Activated CD8-positive, alpha-beta T cell treated with anti-CD3 and anti-CD28 coated beads for 36 hours (primary cell): ENCODE measurements around the gene ARHGAP44. TPM values are rescaled to one million over a fixed set of nuclear protein-coding genes. Genes with fewer than 3 reads are reported as not detected.

Source experiments
- ATAC-seq: fragments of 200-7000 bp; cut with Tn5 transposase; one replicate; pipeline ENCODE4 v1.10.0; 2021; ENCODE audit warnings: mild to moderate bottlenecking, moderate library complexity
- CTCF ChIA-PET: fragments of 350-600 bp; sonication (Branson Sonifier 250); formaldehyde crosslinking; loops from one replicate; lab custom pipeline; 2021; ENCODE audit warnings: antibody characterized with exemption; lab: Charles Lee
- POLR2A ChIA-PET: fragments of 350-600 bp; sonication (Branson Sonifier 250); formaldehyde crosslinking; loops from one replicate; lab custom pipeline; 2021; ENCODE audit warnings: antibody characterized with exemption; lab: Charles Lee
- DNase-seq: peaks from one replicate; pipeline ENCODE4 v3.0.0-alpha.2; 2020
- H3K27ac Mint-ChIP-seq: one replicate; pipeline ENCODE4 v1.8.0; 2021; ENCODE audit warnings: mild to moderate bottlenecking, mixed read lengths
- H3K27me3 Mint-ChIP-seq: one replicate; pipeline ENCODE4 v1.8.0; 2021; ENCODE audit warnings: mixed read lengths
- H3K36me3 Mint-ChIP-seq: one replicate; pipeline ENCODE4 v1.8.0; 2021; ENCODE audit warnings: low read depth, mixed read lengths
- H3K4me1 Mint-ChIP-seq: one replicate; pipeline ENCODE4 v1.8.0; 2021; ENCODE audit warnings: low read depth, mixed read lengths
- H3K4me3 Mint-ChIP-seq: one replicate; pipeline ENCODE4 v1.8.0; 2021; ENCODE audit warnings: mild to moderate bottlenecking, moderate library complexity, mixed read lengths
- H3K9me3 Mint-ChIP-seq: one replicate; pipeline ENCODE4 v1.8.0; 2021; ENCODE audit warnings: mixed read lengths
- intact Hi-C: fragments of 100-400 bp; cut with micrococcal nuclease; formaldehyde crosslinking; loops from one replicate; pipeline ENCODE4 v1.10.0; 2022
- total RNA-seq, 2 experiments: library from RNA; stranded (reverse); gene quantifications; one replicate each; pipeline ENCODE4 v1.2.3, GENCODE V29; 2021
- TF ChIP-seq, protein P1 (sequence below): fragments of 200-600 bp; IDR thresholded peaks from one replicate; pipeline ENCODE4 v1.8.0; 2022; ENCODE audit warnings: antibody characterized with exemption, mild to moderate bottlenecking

The ARHGAP44 gene
- total RNA-seq, 2 experiments from 2014 or later = 0.22 to 0.50 TPM

GRCh38 chr17:12917399-12917798 lies 128.1 kb downstream of the ARHGAP44 start:
- Mint-ChIP-seq H3K9me3 (no peaks in the 10 kb centered on the region), H3K4me1 (no peaks in the 10 kb centered on the region), H3K27ac (no peak overlapping the region), H3K27me3 (no peaks in the 10 kb centered on the region), H3K36me3 (no peaks in the 10 kb centered on the region), H3K4me3 (no peak overlapping the region)
- DNase-seq = no peak
- POLR2A ChIA-PET = interaction anchor here (0.6 kb wide), 1 partner anchor 401 kb away, joined by 3 read pairs; no protein-coding TSS in a partner anchor
- CTCF ChIA-PET = no interaction called here
- TF ChIP-seq, protein P1, sequence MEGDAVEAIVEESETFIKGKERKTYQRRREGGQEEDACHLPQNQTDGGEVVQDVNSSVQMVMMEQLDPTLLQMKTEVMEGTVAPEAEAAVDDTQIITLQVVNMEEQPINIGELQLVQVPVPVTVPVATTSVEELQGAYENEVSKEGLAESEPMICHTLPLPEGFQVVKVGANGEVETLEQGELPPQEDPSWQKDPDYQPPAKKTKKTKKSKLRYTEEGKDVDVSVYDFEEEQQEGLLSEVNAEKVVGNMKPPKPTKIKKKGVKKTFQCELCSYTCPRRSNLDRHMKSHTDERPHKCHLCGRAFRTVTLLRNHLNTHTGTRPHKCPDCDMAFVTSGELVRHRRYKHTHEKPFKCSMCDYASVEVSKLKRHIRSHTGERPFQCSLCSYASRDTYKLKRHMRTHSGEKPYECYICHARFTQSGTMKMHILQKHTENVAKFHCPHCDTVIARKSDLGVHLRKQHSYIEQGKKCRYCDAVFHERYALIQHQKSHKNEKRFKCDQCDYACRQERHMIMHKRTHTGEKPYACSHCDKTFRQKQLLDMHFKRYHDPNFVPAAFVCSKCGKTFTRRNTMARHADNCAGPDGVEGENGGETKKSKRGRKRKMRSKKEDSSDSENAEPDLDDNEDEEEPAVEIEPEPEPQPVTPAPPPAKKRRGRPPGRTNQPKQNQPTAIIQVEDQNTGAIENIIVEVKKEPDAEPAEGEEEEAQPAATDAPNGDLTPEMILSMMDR = no peak
- intact Hi-C loops = no loop called here
- ATAC-seq = no peak

DNA sequence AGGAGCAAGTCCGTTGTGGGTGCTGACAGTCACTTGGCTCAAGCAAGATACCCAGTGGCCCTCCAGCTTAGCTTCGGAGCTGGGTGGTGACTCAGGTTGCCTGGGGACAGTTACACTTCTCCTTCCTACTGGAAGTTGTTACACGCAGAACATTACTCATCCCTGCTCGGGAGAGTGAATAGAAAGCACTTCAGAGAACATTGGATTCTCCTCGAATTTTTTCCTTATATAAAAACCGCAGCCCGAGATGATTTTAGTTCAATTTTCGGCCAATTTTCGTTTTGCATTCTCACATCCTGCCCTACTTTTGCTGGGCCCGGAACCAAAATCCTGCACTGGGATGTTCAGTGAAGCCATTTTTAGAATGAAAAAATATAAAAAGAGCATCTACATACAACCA lies 128.8 kb downstream of the ARHGAP44 start:
- Mint-ChIP-seq H3K36me3 (no peaks in the 10 kb centered on the region), H3K9me3 (no peaks in the 10 kb centered on the region), H3K27me3 (no peaks in the 10 kb centered on the region), H3K4me1 (no peaks in the 10 kb centered on the region), H3K4me3 (no peak overlapping the region), H3K27ac (no peak overlapping the region)
- CTCF ChIA-PET = no interaction called here
- intact Hi-C loops = no loop called here
- no peak for DNase-seq
- TF ChIP-seq, protein P1 = no peak
- no peak for ATAC-seq
- POLR2A ChIA-PET = no interaction called here

GRCh38 chr17:12922120-12922519 lies 132.8 kb downstream of the ARHGAP44 start:
- Mint-ChIP-seq H3K27ac (no peak overlapping the region), H3K4me1 (no peaks in the 10 kb centered on the region), H3K9me3 (no peaks in the 10 kb centered on the region), H3K4me3 (no peak overlapping the region), H3K36me3 (no peaks in the 10 kb centered on the region), H3K27me3 (peaks cover 1% of the 10 kb centered on the region)
- ChIA-PET CTCF (no interaction called here), POLR2A (interaction anchor here (0.6 kb wide), 1 partner anchor 138 kb away, joined by 4 read pairs; no protein-coding TSS in a partner anchor)
- DNase-seq = no peak
- ATAC-seq = no peak
- intact Hi-C loops = no loop called here
- TF ChIP-seq, protein P1 = no peak

GRCh38 chr17:12924614-12925013 lies 135.3 kb downstream of the ARHGAP44 start:
- CTCF ChIA-PET = no interaction called here
- TF ChIP-seq, protein P1 = no peak
- Mint-ChIP-seq H3K9me3 (no peaks in the 10 kb centered on the region), H3K4me1 (no peaks in the 10 kb centered on the region), H3K4me3 (no peak overlapping the region), H3K27me3 (peaks cover 3% of the 10 kb centered on the region), H3K36me3 (no peaks in the 10 kb centered on the region), H3K27ac (no peak overlapping the region)
- POLR2A ChIA-PET = no interaction called here
- DNase-seq = no peak
- intact Hi-C loops = no loop called here
- ATAC-seq = no peak

DNA sequence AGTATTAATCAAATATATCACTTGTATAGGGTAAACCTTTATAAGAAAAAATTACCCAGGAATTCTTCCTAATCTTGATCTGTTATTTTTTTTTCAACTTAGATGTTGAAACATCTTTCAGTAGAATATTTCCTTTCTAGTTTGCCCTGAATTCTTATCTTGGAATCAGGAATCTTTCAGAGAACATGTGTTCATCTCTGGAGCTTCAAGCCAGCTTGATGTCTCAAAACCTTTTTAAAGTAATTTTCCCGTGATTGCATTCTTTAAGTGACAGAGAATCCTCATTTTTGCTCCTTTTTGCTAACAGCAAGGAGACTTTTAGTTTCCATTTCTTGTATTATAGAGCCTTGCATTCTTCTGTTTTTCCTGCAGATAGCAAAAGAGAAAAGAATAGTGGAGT lies 137.7 kb downstream of the ARHGAP44 start:
- TF ChIP-seq, protein P1 = no peak
- DNase-seq (no peak), ATAC-seq (no peak)
- H3K9me3 Mint-ChIP-seq = no peaks in the 10 kb centered on the region
- CTCF ChIA-PET = no interaction called here
- H3K27me3 Mint-ChIP-seq = peaks cover 3% of the 10 kb centered on the region
- POLR2A ChIA-PET = no interaction called here
- no peak overlapping the region for H3K4me3 Mint-ChIP-seq
- H3K36me3 Mint-ChIP-seq = no peaks in the 10 kb centered on the region
- H3K4me1 Mint-ChIP-seq = no peaks in the 10 kb centered on the region
- intact Hi-C loops = no loop called here
- no peak overlapping the region for H3K27ac Mint-ChIP-seq
